Astrocyte (in vitro differentiated cells and primary cell): Measurements from ENCODE around the gene ACACA. TPM values are rescaled to one million over a fixed set of nuclear protein-coding genes. Genes with fewer than 3 reads are reported as not detected.

Experiments
- DNase-seq: peaks from one replicate; pipeline ENCODE4 v3.0.0-alpha.2; 2010; ENCODE audit warnings: low read depth
- FAIRE-seq: peaks from 2 replicates; lab custom pipeline; 2011; peaks lifted over from hg19 to GRCh38; lab: Jason Lieb, UNC
- H2AFZ ChIP-seq: 2 replicates; pipeline ENCODE4 v1.6.0; 2012; ENCODE audit warnings: low read depth, low read length, inconsistent platforms
- H3K27ac ChIP-seq: 2 replicates; pipeline ENCODE4 v1.5.1; 2011; ENCODE audit warnings: low read depth, low read length, inconsistent platforms
- H3K27me3 ChIP-seq: 2 replicates; pipeline ENCODE4 v1.6.0; 2011; ENCODE audit warnings: low read length, inconsistent platforms; ENCODE audit not compliant: insufficient read depth
- H3K36me3 ChIP-seq: 2 replicates; pipeline ENCODE4 v1.5.1; 2011; ENCODE audit warnings: low read length, inconsistent platforms; ENCODE audit not compliant: insufficient read depth
- H3K4me1 ChIP-seq: 2 replicates; pipeline ENCODE4 v1.5.1; 2011; ENCODE audit warnings: low read length, inconsistent platforms; ENCODE audit not compliant: insufficient read depth
- H3K4me2 ChIP-seq: 2 replicates; pipeline ENCODE4 v1.6.0; 2012; ENCODE audit warnings: low read length, inconsistent platforms
- H3K4me3 ChIP-seq: 2 replicates; pipeline ENCODE4 v1.5.1; 2011; ENCODE audit warnings: low read depth, mild to moderate bottlenecking, low read length, inconsistent platforms; ENCODE audit not compliant: insufficient read depth
- H3K79me2 ChIP-seq: 2 replicates; pipeline ENCODE4 v1.6.0; 2012; ENCODE audit warnings: mild to moderate bottlenecking, low read length, inconsistent platforms; ENCODE audit not compliant: insufficient read depth
- H3K9ac ChIP-seq: 2 replicates; pipeline ENCODE4 v1.6.0; 2012; ENCODE audit warnings: mild to moderate bottlenecking, low read length, inconsistent platforms
- H3K9me3 ChIP-seq: 2 replicates; pipeline ENCODE4 v1.5.1; 2012; ENCODE audit warnings: low read depth, mild to moderate bottlenecking, low read length, inconsistent platforms; ENCODE audit not compliant: insufficient read depth
- H4K20me1 ChIP-seq: 2 replicates; pipeline ENCODE4 v1.6.0; 2012; ENCODE audit warnings: low read length, inconsistent platforms; ENCODE audit not compliant: insufficient read depth
- H3K27ac Mint-ChIP-seq: one replicate; pipeline ENCODE4 v1.8.0; 2021; ENCODE audit warnings: mild to moderate bottlenecking, mixed read lengths; ENCODE audit not compliant: unreplicated experiment
- H3K27me3 Mint-ChIP-seq: one replicate; pipeline ENCODE4 v1.8.0; 2021; ENCODE audit warnings: low read depth, mixed read lengths; ENCODE audit not compliant: unreplicated experiment
- H3K36me3 Mint-ChIP-seq: one replicate; pipeline ENCODE4 v1.8.0; 2021; ENCODE audit warnings: low read depth, mixed read lengths; ENCODE audit not compliant: unreplicated experiment
- H3K4me1 Mint-ChIP-seq: one replicate; pipeline ENCODE4 v1.8.0; 2021; ENCODE audit warnings: low read depth, mixed read lengths; ENCODE audit not compliant: unreplicated experiment
- H3K4me3 Mint-ChIP-seq: one replicate; pipeline ENCODE4 v1.8.0; 2021; ENCODE audit warnings: mild to moderate bottlenecking, moderate library complexity, mixed read lengths; ENCODE audit not compliant: unreplicated experiment
- H3K9me3 Mint-ChIP-seq: one replicate; pipeline ENCODE4 v1.8.0; 2021; ENCODE audit warnings: mild to moderate bottlenecking, mixed read lengths; ENCODE audit not compliant: unreplicated experiment
- EZH2 ChIP-seq: IDR thresholded peaks from 2 replicates; pipeline ENCODE4 v1.6.1; 2012; ENCODE audit warnings: mild to moderate bottlenecking, low read length, inconsistent platforms; ENCODE audit not compliant: insufficient read depth
- total RNA-seq: library from RNA; stranded (reverse); gene quantifications from 2 replicates; pipeline ENCODE4 v1.2.1, GENCODE V29; 2021
- TF ChIP-seq, protein P1 (sequence below): IDR thresholded peaks from 2 replicates; pipeline ENCODE4 v1.5.1; 2011; ENCODE audit warnings: low read depth, mild to moderate bottlenecking, inconsistent platforms, low read length, moderate library complexity; ENCODE audit not compliant: insufficient read depth

The ACACA gene
- total RNA-seq, 1 donor from 2014 or later: 88.3 TPM

DNA sequence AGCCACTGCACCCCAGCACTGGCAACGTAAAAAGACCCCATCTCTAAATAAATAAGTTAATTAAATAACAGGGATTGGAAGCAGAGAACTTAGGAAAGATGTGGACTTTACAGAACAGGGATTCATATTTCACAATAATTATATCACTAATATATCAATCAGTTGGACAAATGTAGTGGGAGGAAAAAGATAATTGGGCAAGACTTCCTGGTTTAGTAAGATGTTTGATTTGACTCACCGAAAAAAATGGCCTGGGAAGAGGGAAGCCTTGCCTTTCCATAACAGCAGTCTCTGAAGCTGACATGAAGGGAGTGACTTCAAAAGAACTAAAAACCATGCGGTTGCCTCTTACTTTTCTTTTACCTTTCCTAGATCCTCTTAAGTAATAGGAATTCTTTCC lies 46.0 kb downstream of the ACACA start:
- Histone ChIP-seq H3K79me2 (peaks cover 32% of the 10 kb centered on the region), H3K9me3 (no peaks in the 10 kb centered on the region), H2AFZ (no peak overlapping the region), H3K27me3 (no peaks in the 10 kb centered on the region), H3K4me3 (no peak overlapping the region), H3K27ac (no peak overlapping the region), H3K4me2 (no peak overlapping the region), H3K4me1 (peaks cover 17% of the 10 kb centered on the region), H4K20me1 (peaks cover 20% of the 10 kb centered on the region), H3K9ac (no peak overlapping the region), H3K36me3 (no peaks in the 10 kb centered on the region)
- Mint-ChIP-seq H3K4me3 (no peak overlapping the region), H3K36me3 (no peaks in the 10 kb centered on the region), H3K9me3 (no peaks in the 10 kb centered on the region), H3K27ac (no peak overlapping the region), H3K27me3 (no peaks in the 10 kb centered on the region), H3K4me1 (peaks cover 15% of the 10 kb centered on the region)
- FAIRE-seq (no peak), DNase-seq (no peak)
- TF ChIP-seq, protein P1, sequence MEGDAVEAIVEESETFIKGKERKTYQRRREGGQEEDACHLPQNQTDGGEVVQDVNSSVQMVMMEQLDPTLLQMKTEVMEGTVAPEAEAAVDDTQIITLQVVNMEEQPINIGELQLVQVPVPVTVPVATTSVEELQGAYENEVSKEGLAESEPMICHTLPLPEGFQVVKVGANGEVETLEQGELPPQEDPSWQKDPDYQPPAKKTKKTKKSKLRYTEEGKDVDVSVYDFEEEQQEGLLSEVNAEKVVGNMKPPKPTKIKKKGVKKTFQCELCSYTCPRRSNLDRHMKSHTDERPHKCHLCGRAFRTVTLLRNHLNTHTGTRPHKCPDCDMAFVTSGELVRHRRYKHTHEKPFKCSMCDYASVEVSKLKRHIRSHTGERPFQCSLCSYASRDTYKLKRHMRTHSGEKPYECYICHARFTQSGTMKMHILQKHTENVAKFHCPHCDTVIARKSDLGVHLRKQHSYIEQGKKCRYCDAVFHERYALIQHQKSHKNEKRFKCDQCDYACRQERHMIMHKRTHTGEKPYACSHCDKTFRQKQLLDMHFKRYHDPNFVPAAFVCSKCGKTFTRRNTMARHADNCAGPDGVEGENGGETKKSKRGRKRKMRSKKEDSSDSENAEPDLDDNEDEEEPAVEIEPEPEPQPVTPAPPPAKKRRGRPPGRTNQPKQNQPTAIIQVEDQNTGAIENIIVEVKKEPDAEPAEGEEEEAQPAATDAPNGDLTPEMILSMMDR: no peak
- no peak for TF ChIP-seq EZH2

GRCh38 chr17:37359682-37360188 lies 46.9 kb downstream of the ACACA start:
- H3K9ac ChIP-seq: peak overlapping the region; percentile 83
- FAIRE-seq: no peak
- Mint-ChIP-seq H3K27ac (peak overlapping the region; percentile 72), H3K4me3 (peak overlapping the region; percentile 71), H3K4me1 (peaks cover 15% of the 10 kb centered on the region), H3K36me3 (no peaks in the 10 kb centered on the region), H3K9me3 (no peaks in the 10 kb centered on the region), H3K27me3 (no peaks in the 10 kb centered on the region)
- H3K27ac ChIP-seq: peak overlapping the region; percentile 64
- peak overlapping the region; percentile 86 for H3K4me3 ChIP-seq
- no peaks in the 10 kb centered on the region for H3K27me3 ChIP-seq
- H3K79me2 ChIP-seq: peaks cover 41% of the 10 kb centered on the region
- peaks cover 17% of the 10 kb centered on the region for H3K4me1 ChIP-seq
- no peaks in the 10 kb centered on the region for H3K9me3 ChIP-seq
- peak overlapping the region; percentile 92 for H2AFZ ChIP-seq
- no peak for DNase-seq
- H4K20me1 ChIP-seq: peaks cover 21% of the 10 kb centered on the region
- H3K36me3 ChIP-seq: no peaks in the 10 kb centered on the region
- peak overlapping the region; percentile 97 for H3K4me2 ChIP-seq
- no peak for TF ChIP-seq EZH2
- TF ChIP-seq, protein P1: no peak
